Fibroblast of the conjunctiva (primary cell): Measurements from ENCODE around the gene EEF1A1.
"Not testable (repeated sequence)": the region's sequence is repeated elsewhere in the genome, so short reads cannot be mapped to it uniquely, and the experiment has no call there.

Experiments used
- DNase-seq: peaks from one replicate; pipeline ENCODE4 v3.0.0-alpha.2; 2010; ENCODE audit warnings: low read depth

The EEF1A1 gene

GRCh38 chr6:73537677-73538076, 16.8 kb upstream of the EEF1A1 start:
- no peak for DNase-seq

GRCh38 chr6:73534628-73535027, 13.8 kb upstream of the EEF1A1 start:
- DNase-seq: no peak

GRCh38 chr6:73532293-73532692, 11.5 kb upstream of the EEF1A1 start:
- DNase-seq: no peak

GRCh38 chr6:73528897-73529296, 8.1 kb upstream of the EEF1A1 start:
- no peak for DNase-seq

- DNase-seq: no peak
Measured at GRCh38 chr6:73525546-73526330, 4.9 kb upstream of the EEF1A1 start.

- DNase-seq: peak; percentile 13
Measured at GRCh38 chr6:73523434-73524123, 2.7 kb upstream of the EEF1A1 start.

- DNase-seq: peak; percentile 67
Measured at GRCh38 chr6:73521351-73521985, 636 bp upstream of the EEF1A1 start.

GRCh38 chr6:73519926-73520687, 725 bp downstream of the EEF1A1 start:
- peak; percentile 53 for DNase-seq

GRCh38 chr6:73518982-73519881, 1.6 kb downstream of the EEF1A1 start:
- not testable (repeated sequence) for DNase-seq

- not testable (repeated sequence) for DNase-seq
Measured at GRCh38 chr6:73518100-73518981, 2.5 kb downstream of the EEF1A1 start.

GRCh38 chr6:73516514-73517489, 4.0 kb downstream of the EEF1A1 start:
- DNase-seq: no peak

GRCh38 chr6:73515204-73515655, 5.6 kb downstream of the EEF1A1 start:
- no peak for DNase-seq

- no peak for DNase-seq
Measured at GRCh38 chr6:73514746-73515110, 6.1 kb downstream of the EEF1A1 start.

- DNase-seq: no peak
Measured at GRCh38 chr6:73513496-73513854, 7.4 kb downstream of the EEF1A1 start.

- no peak for DNase-seq
Measured at GRCh38 chr6:73511796-73512195, 9.0 kb downstream of the EEF1A1 start.

GRCh38 chr6:73509851-73510250, 11.0 kb downstream of the EEF1A1 start:
- no peak for DNase-seq

- no peak for DNase-seq
Measured at GRCh38 chr6:73508776-73509175, 12.1 kb downstream of the EEF1A1 start.

- DNase-seq: no peak
Measured at GRCh38 chr6:73506246-73506645, 14.6 kb downstream of the EEF1A1 start.

- DNase-seq: not testable (repeated sequence)
Measured at GRCh38 chr6:73505705-73506104, 15.1 kb downstream of the EEF1A1 start.
